GM21390 (cell line): Measurements from ENCODE around the gene RASGRP1.
A peak's percentile ranks its signal among the peaks of the same experiment; 100 is the strongest.
"Not testable (repeated sequence)": the region's sequence is repeated elsewhere in the genome, so short reads cannot be mapped to it uniquely, and the experiment has no call there.

Source experiments
- ATAC-seq: cut with Tn5 transposase; IDR thresholded peaks from one replicate; pipeline ENCODE4 v1.9.1; 2021; ENCODE audit not compliant: unreplicated experiment

Gene RASGRP1

GRCh38 chr15:38564557-38565286 lies at the start of gene RASGRP1:
TSS of gene RASGRP1 (minus strand) at chr15:38564814. CDS start at chr15:38564628, 186 bp downstream.
- ATAC-seq, result peak; percentile 56

GRCh38 chr15:38613085-38613484 lies 48.5 kb upstream of the RASGRP1 start:
- ATAC-seq, result no peak

GRCh38 chr15:38612159-38612863 lies 47.7 kb upstream of the RASGRP1 start:
- no peak for ATAC-seq

GRCh38 chr15:38611228-38611627 lies 46.6 kb upstream of the RASGRP1 start:
- no peak for ATAC-seq

- ATAC-seq, result no peak
Measured at GRCh38 chr15:38610748-38611147, 46.1 kb upstream of the RASGRP1 start.

- no peak for ATAC-seq
Measured at GRCh38 chr15:38609097-38609738, 44.6 kb upstream of the RASGRP1 start.

- no peak for ATAC-seq
Measured at GRCh38 chr15:38608682-38609081, 44.1 kb upstream of the RASGRP1 start.

- ATAC-seq, result no peak
Measured at GRCh38 chr15:38605744-38606143, 41.1 kb upstream of the RASGRP1 start.

GRCh38 chr15:38603672-38604071 lies 39.1 kb upstream of the RASGRP1 start:
- no peak for ATAC-seq

GRCh38 chr15:38602910-38603670 lies 38.5 kb upstream of the RASGRP1 start:
- no peak for ATAC-seq

GRCh38 chr15:38600236-38600635 lies 35.6 kb upstream of the RASGRP1 start:
- ATAC-seq, result no peak

GRCh38 chr15:38598749-38599148 lies 34.1 kb upstream of the RASGRP1 start:
- no peak for ATAC-seq

- ATAC-seq, result no peak
Measured at GRCh38 chr15:38597219-38597800, 32.7 kb upstream of the RASGRP1 start.

GRCh38 chr15:38593524-38593923 lies 28.9 kb upstream of the RASGRP1 start:
- ATAC-seq, result no peak

- no peak for ATAC-seq
Measured at GRCh38 chr15:38589502-38589901, 24.9 kb upstream of the RASGRP1 start.

- no peak for ATAC-seq
Measured at GRCh38 chr15:38588672-38589071, 24.1 kb upstream of the RASGRP1 start.

- ATAC-seq, result no peak
Measured at GRCh38 chr15:38587214-38587613, 22.6 kb upstream of the RASGRP1 start.

- ATAC-seq, result not testable (repeated sequence)
Measured at GRCh38 chr15:38586005-38586404, 21.4 kb upstream of the RASGRP1 start.

GRCh38 chr15:38578626-38579025 lies 14.0 kb upstream of the RASGRP1 start:
- ATAC-seq, result no peak

GRCh38 chr15:38577424-38577987 lies 12.9 kb upstream of the RASGRP1 start:
- ATAC-seq, result no peak

GRCh38 chr15:38576837-38577236 lies 12.2 kb upstream of the RASGRP1 start:
- no peak for ATAC-seq
